ENCODE results near the gene ZBTB8OS.

GRCh38 chr1:32695098-32695904 lies 45.0 kb upstream of the ZBTB8OS start:
- TF ChIP-seq CTCF (IDR thresholded peaks at IDR 0.05) = no peak
- no peak for TF ChIP-seq POLR2A (IDR thresholded peaks at IDR 0.05)
